GM18508 (cell line): ENCODE measurements around the gene HNRNPL.
"Not testable (repeated sequence)": the region's sequence is repeated elsewhere in the genome, so short reads cannot be mapped to it uniquely, and the experiment has no call there.

ENCODE experiments used
- ATAC-seq: cut with Tn5 transposase; IDR thresholded peaks from one replicate; pipeline ENCODE4 v1.9.1; 2021; ENCODE audit warnings: moderate number of reproducible peaks; ENCODE audit not compliant: insufficient read depth, unreplicated experiment

Gene HNRNPL

GRCh38 chr19:38869836-38870607 lies 20.2 kb upstream of the HNRNPL start:
- no peak for ATAC-seq

GRCh38 chr19:38869160-38869835 lies 19.5 kb upstream of the HNRNPL start:
- no peak for ATAC-seq

GRCh38 chr19:38868551-38868950 lies 18.8 kb upstream of the HNRNPL start:
- ATAC-seq = no peak

GRCh38 chr19:38867171-38867780 lies 17.5 kb upstream of the HNRNPL start:
- ATAC-seq = no peak

- no peak for ATAC-seq
Observed at GRCh38 chr19:38862321-38863059, 12.7 kb upstream of the HNRNPL start.

DNA sequence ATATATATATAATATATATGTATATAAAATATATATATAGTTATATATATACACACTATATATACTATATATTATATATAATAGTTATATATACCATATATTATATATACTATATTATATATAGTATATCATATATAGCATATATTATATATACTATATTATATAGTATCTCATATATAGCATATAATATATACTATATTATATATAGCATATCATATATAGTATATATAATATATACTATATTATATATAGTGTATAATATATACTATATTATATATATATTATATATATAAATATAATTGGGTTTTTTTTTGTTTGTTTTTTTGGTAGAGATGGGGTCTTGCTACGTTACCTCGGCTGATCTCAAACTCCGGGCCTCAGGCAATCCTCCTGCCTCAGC lies 11.6 kb upstream of the HNRNPL start:
- ATAC-seq = no peak

DNA sequence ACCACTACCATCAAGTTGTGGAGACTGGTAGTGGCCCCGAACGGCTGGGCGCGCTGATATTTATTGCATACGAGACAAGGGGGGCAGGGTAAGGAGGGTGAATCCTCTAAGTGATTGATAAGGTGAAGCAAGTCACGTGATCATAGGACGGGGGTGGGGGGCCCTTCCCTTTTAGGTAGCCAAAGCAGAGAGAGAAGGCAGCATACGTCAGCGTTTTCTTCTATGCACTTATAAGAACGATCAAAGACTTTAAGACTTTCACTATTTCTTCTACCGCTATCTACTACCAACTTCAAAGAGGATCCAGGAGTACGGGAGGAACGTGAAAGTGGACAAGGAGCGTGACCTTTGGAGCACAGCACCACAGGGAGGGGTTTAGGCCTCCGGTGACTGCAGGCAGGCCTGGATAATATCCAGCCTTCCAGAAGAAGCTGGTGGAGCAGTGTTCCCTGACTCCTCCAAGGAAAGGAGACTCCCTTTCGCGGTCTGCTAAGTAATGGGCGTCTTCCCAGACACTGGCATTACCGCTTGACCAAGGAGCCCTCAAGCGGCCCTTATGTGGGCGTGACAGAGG lies 9.9 kb upstream of the HNRNPL start:
- not testable (repeated sequence) for ATAC-seq

- no peak for ATAC-seq
Observed at GRCh38 chr19:38856813-38857212, 7.0 kb upstream of the HNRNPL start.

DNA sequence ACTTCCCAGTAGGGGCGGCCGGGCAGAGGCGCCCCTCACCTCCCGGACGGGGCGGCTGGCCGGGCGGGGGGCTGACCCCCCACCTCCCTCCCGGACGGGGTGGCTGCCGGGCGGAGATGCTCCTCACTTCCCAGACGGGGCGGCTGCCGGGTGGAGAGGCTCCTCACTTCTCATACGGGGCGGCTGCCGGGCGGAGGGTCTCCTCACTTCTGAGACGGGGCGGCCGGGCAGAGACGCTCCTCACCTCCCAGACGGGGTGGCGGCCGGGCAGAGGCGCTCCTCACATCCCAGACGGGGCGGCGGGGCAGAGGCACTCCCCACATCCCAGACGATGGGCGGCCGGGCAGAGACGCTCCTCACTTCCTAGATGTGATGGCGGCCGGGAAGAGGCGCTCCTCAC lies 6.0 kb upstream of the HNRNPL start:
- not testable (repeated sequence) for ATAC-seq

GRCh38 chr19:38854961-38855360 lies 5.2 kb upstream of the HNRNPL start:
- not testable (repeated sequence) for ATAC-seq

- ATAC-seq = no peak
Observed at GRCh38 chr19:38853214-38853613, 3.4 kb upstream of the HNRNPL start.

DNA sequence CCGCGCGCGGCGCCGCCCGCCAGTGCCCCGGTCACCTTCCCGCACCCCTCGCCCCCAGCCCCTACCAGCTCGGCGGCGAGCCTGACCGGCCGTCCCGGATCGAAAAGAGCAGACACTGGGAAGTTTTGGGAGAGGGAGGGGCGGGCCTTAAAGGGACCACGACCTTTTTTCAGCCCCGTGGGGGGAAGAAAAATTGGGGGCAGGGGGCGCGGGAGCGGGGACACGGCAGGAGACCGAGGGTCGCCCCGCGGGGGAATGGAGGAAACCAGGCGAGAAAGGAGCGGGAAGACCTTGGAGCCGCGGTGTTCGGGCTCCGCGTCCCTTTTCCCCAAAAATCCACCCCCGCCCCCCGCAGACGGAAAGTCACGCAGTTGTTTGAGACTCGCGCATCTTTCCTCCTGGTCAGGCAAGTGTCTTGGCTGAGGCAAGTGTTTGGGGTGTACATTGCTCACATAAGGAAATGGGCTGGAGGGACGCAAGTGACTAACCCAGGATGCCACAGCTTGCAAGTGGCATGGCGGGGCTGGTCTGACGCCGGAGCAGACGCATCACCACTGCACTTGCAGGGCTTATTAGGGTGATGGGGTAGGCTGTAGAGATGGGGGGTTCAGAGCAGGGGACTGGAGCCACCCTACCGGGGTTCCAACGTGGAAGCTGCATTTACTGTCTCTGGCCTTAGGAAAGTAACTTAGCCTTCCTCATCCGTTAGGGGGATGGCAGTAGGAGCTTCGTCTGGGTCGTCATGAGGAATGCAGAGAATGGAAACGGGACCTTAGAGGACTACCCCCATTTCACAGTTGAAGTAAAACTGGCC lies 2.7 kb upstream of the HNRNPL start:
- ATAC-seq = no peak

GRCh38 chr19:38851622-38852230 lies 1.9 kb upstream of the HNRNPL start:
- ATAC-seq = no peak

DNA sequence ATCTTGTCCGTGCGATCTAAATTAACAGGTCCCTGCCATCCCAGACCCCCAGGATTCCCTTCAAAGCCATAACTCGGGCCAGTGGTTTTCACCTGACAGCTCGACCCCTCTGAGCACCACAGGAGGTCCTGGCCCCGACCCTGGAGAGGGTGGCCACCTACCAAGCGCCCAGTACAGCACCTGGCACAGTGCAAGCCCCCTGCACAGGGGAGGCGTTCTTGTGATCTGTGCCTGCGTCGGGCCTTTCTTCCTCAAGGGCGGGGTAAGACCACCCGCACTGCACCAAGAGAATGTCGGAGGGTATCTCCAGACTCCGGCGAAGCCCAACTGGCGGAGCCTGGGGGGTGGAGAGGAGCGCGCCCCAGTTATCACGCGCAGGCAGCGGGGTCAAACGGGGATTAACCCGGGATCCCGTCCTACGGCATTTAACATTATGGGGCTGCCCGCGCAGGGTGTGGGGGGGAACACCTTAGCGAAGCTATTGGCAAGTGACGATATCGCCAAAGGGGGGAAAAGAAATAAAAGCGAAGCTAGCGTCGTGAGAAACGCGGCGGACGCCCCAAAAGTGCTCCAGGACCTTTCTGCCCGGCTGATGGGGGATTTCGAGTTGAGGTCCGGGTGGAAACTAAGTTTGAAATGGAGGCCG lies 1.3 kb upstream of the HNRNPL start:
- no peak for ATAC-seq

- peak; percentile 67 for ATAC-seq
Observed at GRCh38 chr19:38850436-38850975, 720 bp upstream of the HNRNPL start.

DNA sequence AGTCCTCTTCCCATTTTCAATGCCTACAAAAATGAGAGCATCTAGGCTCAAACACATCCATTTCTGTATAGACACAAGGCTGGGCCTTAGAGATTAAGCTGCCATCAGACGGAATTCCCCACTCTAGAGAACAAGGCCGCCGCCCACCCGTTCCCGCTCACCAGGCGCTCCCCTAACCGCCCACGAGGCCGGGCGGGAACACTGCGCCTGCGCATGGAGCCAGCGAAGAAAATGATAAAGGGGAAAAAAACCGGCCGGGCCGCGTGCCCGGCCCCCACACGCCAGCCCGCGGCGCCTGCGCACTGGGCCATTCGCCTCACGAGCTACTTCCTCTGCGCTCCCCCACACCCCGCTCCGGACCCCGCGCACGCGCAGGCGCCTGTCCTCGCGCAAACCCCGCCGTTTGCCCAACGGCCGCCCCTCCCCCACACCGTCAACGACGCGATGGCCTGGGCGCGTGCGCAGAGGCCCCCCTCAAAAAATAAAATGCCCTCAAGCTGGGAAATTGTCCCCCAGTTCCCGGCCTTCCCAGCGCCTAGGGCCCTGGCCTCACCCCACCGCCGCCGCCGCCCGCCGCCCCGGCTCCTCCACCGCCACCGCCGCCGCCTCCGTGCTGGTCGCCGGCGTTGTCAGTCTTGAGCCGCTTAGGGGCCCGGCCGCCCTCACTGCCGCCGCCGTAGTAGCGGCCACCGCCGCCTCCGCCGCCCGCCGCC lies 483 bp downstream of the HNRNPL start:
- ATAC-seq = no peak

GRCh38 chr19:38848299-38849146 lies 1.3 kb downstream of the HNRNPL start:
- ATAC-seq = no peak
